RWPE1 (cell line): ENCODE results near the gene PRAF2.
A peak's percentile ranks its signal among the peaks of the same experiment; 100 is the strongest.

Experiments
- CTCF ChIA-PET: fragments of 350-600 bp; sonication (Branson Sonifier 250); formaldehyde crosslinking; extraction: SDS; loops from one replicate; lab custom pipeline; 2021; lab: Yijun Ruan, JAX
- POLR2A ChIA-PET: fragments of 400-600 bp; formaldehyde crosslinking; extraction: SDS; loops from one replicate; lab custom pipeline; 2020; ENCODE audit warnings: antibody characterized with exemption; ENCODE audit not compliant: low non-redundant PET; lab: Yijun Ruan, JAX
- DNase-seq: peaks from one replicate; pipeline ENCODE4 v3.0.0; 2012; ENCODE audit warnings: low spot score
- H3K27ac ChIP-seq: fragments of 450-650 bp; 2 replicates; pipeline ENCODE4 v1.5.1; 2017
- CTCF ChIP-seq: fragments of 450-650 bp; conservative IDR thresholded peaks from 2 replicates; pipeline ENCODE4 v1.5.1; 2017; ENCODE audit warnings: low read depth, mild to moderate bottlenecking

Gene PRAF2

GRCh38 chrX:49079489-49080428, 6.0 kb upstream of the PRAF2 start, which contains the start of gene WDR45:
TSS of gene WDR45 (minus strand) at chrX:49079887. CDS start at chrX:49078095, 1,792 bp downstream.
- POLR2A ChIA-PET: interaction anchor here (0.5 kb wide), 1 partner anchor 40 kb away, joined by 3 read pairs; no protein-coding TSS in a partner anchor
- DNase-seq: peak; percentile 74
- peak within 1 kb of the TSS; percentile 87 for H3K27ac ChIP-seq
- CTCF ChIA-PET: interaction anchor here (0.6 kb wide), 1 partner anchor 47 kb away, joined by 4 read pairs; no protein-coding TSS in a partner anchor
- TF ChIP-seq CTCF: no peak

- ChIA-PET CTCF (no interaction called here), POLR2A (no interaction called here)
- peak overlapping the region; percentile 87 for H3K27ac ChIP-seq
- no peak for DNase-seq
- no peak for TF ChIP-seq CTCF
Measured at GRCh38 chrX:49077941-49078340, 4.1 kb upstream of the PRAF2 start.

GRCh38 chrX:49075347-49075746, 1.5 kb upstream of the PRAF2 start:
- POLR2A ChIA-PET: no interaction called here
- CTCF ChIA-PET: no interaction called here
- no peak for DNase-seq
- TF ChIP-seq CTCF: no peak
- H3K27ac ChIP-seq: 0 out of 2 replicates have a peak overlapping the region, but pooled peaks have one; percentile 6

- POLR2A ChIA-PET: no interaction called here
- CTCF ChIA-PET: no interaction called here
Measured at GRCh38 chrX:49072712-49073095, 1.1 kb downstream of the PRAF2 start.

GRCh38 chrX:49071877-49072711, 1.7 kb downstream of the PRAF2 start:
- TF ChIP-seq CTCF: no peak
- no peak for DNase-seq
- peak overlapping the region; percentile 71 for H3K27ac ChIP-seq
- ChIA-PET POLR2A (no interaction called here), CTCF (no interaction called here)

More at GRCh38 chrX:49072712-49073095, 1.1 kb downstream of the PRAF2 start:
- TF ChIP-seq CTCF: no peak
- DNase-seq: no peak
- H3K27ac ChIP-seq: peak overlapping the region; percentile 71

GRCh38 chrX:49070988-49071387, 2.8 kb downstream of the PRAF2 start:
- no peak for TF ChIP-seq CTCF
- ChIA-PET POLR2A (no interaction called here), CTCF (no interaction called here)
- H3K27ac ChIP-seq: no peak overlapping the region; the same call in 1 of the 2 replicates
- no peak for DNase-seq
